ENCODE results near the gene LTBP2. TPM values are rescaled to one million over a fixed set of nuclear protein-coding genes. Genes with fewer than 3 reads are reported as not detected.
A peak's percentile ranks its signal among the peaks of the same experiment; 100 is the strongest.

The LTBP2 gene
- total RNA-seq, 1 experiment from 2014 or later: 17.4 TPM

- no peak for TF ChIP-seq CTCF (conservative IDR thresholded peaks at IDR 0.05; ENCODE audit: low read depth, low read length)
- no peak for TF ChIP-seq EZH2 (IDR thresholded peaks at IDR 0.05; ENCODE audit: low read length, unreplicated experiment)
- no peak for TF ChIP-seq EZH2phosphoT487 (IDR thresholded peaks at IDR 0.05; ENCODE audit: borderline replicate concordance, low read length)
- Histone ChIP-seq H3K27me3 (ENCODE audit: low read length) (no peaks in the 10 kb centered on the region), H3K36me3 (ENCODE audit: low read depth, low read length) (no peaks in the 10 kb centered on the region), H3K9ac (ENCODE audit: low read length) (no peak overlapping the region), H4K20me1 (ENCODE audit: low read length) (no peaks in the 10 kb centered on the region), H2AFZ (ENCODE audit: low read length) (no peak overlapping the region), H3K79me2 (ENCODE audit: low read length) (no peaks in the 10 kb centered on the region), H3K4me2 (ENCODE audit: low read length) (no peak overlapping the region), H3K4me1 (ENCODE audit: insufficient read depth, low read length) (peaks cover 46% of the 10 kb centered on the region), H3K9me2 (replicated peaks; ENCODE audit: low read length) (no peaks in the 10 kb centered on the region), H3F3A (ENCODE audit: low read length, unreplicated experiment) (peaks cover 7% of the 10 kb centered on the region), H3K9me3 (ENCODE audit: low read length) (no peaks in the 10 kb centered on the region), H3K27ac (ENCODE audit: low read length) (no peak overlapping the region), H3K4me3 (ENCODE audit: low read length) (no peak overlapping the region)
- no peak for ATAC-seq
- no TSS peak for BruUV-seq (replicated peaks)
- DNase-seq: no peak
- intact Hi-C loops (cut with micrococcal nuclease): no loop called here
- ChIA-PET POLR2A (ENCODE audit: unreplicated experiment) (interaction anchor here (0.6 kb wide), 1 partner anchor 55 kb away, joined by 3 read pairs; no protein-coding TSS in a partner anchor), CTCF (no interaction called here)
Measured at GRCh38 chr14:74621556-74621955, 9.5 kb upstream of the LTBP2 start.

GRCh38 chr14:74620923-74621322 lies 8.9 kb upstream of the LTBP2 start:
- Histone ChIP-seq H3K27ac (ENCODE audit: low read length) (peak overlapping the region; percentile 33), H3K9me2 (replicated peaks; ENCODE audit: low read length) (no peaks in the 10 kb centered on the region), H3K79me2 (ENCODE audit: low read length) (no peaks in the 10 kb centered on the region), H3K9ac (ENCODE audit: low read length) (no peak overlapping the region), H3K9me3 (ENCODE audit: low read length) (no peaks in the 10 kb centered on the region), H3K4me1 (ENCODE audit: insufficient read depth, low read length) (peaks cover 53% of the 10 kb centered on the region), H3K4me3 (ENCODE audit: low read length) (no peak overlapping the region), H3K27me3 (ENCODE audit: low read length) (no peaks in the 10 kb centered on the region), H3K36me3 (ENCODE audit: low read depth, low read length) (no peaks in the 10 kb centered on the region), H4K20me1 (ENCODE audit: low read length) (no peaks in the 10 kb centered on the region), H3K4me2 (ENCODE audit: low read length) (0 out of 2 replicates have a peak overlapping the region, but pooled peaks have one; percentile 11), H3F3A (ENCODE audit: low read length, unreplicated experiment) (peaks cover 7% of the 10 kb centered on the region), H2AFZ (ENCODE audit: low read length) (no peak overlapping the region)
- DNase-seq: no peak
- BruUV-seq (replicated peaks): no TSS peak
- ATAC-seq: no peak
- POLR2A ChIA-PET (ENCODE audit: unreplicated experiment): no interaction called here
- CTCF ChIA-PET: no interaction called here
- TF ChIP-seq EZH2phosphoT487 (IDR thresholded peaks at IDR 0.05; ENCODE audit: borderline replicate concordance, low read length) (no peak), EZH2 (IDR thresholded peaks at IDR 0.05; ENCODE audit: low read length, unreplicated experiment) (no peak), CTCF (conservative IDR thresholded peaks at IDR 0.05; ENCODE audit: low read depth, low read length) (no peak)
- intact Hi-C loops (cut with micrococcal nuclease): no loop called here

GRCh38 chr14:74620497-74620921 lies 8.5 kb upstream of the LTBP2 start:
- POLR2A ChIA-PET (ENCODE audit: unreplicated experiment): no interaction called here
- no peak for TF ChIP-seq EZH2phosphoT487 (IDR thresholded peaks at IDR 0.05; ENCODE audit: borderline replicate concordance, low read length)
- TF ChIP-seq EZH2 (IDR thresholded peaks at IDR 0.05; ENCODE audit: low read length, unreplicated experiment): no peak
- peak; percentile 93 for DNase-seq
- no peaks in the 10 kb centered on the region for H3K36me3 ChIP-seq (ENCODE audit: low read depth, low read length)
- H3K27ac ChIP-seq (ENCODE audit: low read length): peak overlapping the region; percentile 58
- intact Hi-C loops (cut with micrococcal nuclease): no loop called here
- H3K27me3 ChIP-seq (ENCODE audit: low read length): no peaks in the 10 kb centered on the region
- no peaks in the 10 kb centered on the region for H3K79me2 ChIP-seq (ENCODE audit: low read length)
- peaks cover 7% of the 10 kb centered on the region for H3F3A ChIP-seq (ENCODE audit: low read length, unreplicated experiment)
- peak; percentile 57 for ATAC-seq
- CTCF ChIA-PET: interaction anchor here (0.6 kb wide), 1 partner anchor 182 kb away, joined by 4 read pairs; no protein-coding TSS in a partner anchor
- BruUV-seq (replicated peaks): no TSS peak
- peaks cover 57% of the 10 kb centered on the region for H3K4me1 ChIP-seq (ENCODE audit: insufficient read depth, low read length)
- no peaks in the 10 kb centered on the region for H4K20me1 ChIP-seq (ENCODE audit: low read length)
- H3K9ac ChIP-seq (ENCODE audit: low read length): no peak overlapping the region
- H3K9me3 ChIP-seq (ENCODE audit: low read length): no peaks in the 10 kb centered on the region
- H3K4me3 ChIP-seq (ENCODE audit: low read length): no peak overlapping the region
- 0 out of 2 replicates have a peak overlapping the region, but pooled peaks have one; percentile 18 for H3K4me2 ChIP-seq (ENCODE audit: low read length)
- no peak overlapping the region for H2AFZ ChIP-seq (ENCODE audit: low read length)
- H3K9me2 ChIP-seq (replicated peaks; ENCODE audit: low read length): no peaks in the 10 kb centered on the region
